HG03095 (cell line): Measurements from ENCODE around the gene CEP78.

Source experiments
- ATAC-seq: cut with Tn5 transposase; IDR thresholded peaks from one replicate; pipeline ENCODE4 v1.9.1; 2021; ENCODE audit warnings: moderate library complexity; ENCODE audit not compliant: unreplicated experiment

CEP78 gene

DNA sequence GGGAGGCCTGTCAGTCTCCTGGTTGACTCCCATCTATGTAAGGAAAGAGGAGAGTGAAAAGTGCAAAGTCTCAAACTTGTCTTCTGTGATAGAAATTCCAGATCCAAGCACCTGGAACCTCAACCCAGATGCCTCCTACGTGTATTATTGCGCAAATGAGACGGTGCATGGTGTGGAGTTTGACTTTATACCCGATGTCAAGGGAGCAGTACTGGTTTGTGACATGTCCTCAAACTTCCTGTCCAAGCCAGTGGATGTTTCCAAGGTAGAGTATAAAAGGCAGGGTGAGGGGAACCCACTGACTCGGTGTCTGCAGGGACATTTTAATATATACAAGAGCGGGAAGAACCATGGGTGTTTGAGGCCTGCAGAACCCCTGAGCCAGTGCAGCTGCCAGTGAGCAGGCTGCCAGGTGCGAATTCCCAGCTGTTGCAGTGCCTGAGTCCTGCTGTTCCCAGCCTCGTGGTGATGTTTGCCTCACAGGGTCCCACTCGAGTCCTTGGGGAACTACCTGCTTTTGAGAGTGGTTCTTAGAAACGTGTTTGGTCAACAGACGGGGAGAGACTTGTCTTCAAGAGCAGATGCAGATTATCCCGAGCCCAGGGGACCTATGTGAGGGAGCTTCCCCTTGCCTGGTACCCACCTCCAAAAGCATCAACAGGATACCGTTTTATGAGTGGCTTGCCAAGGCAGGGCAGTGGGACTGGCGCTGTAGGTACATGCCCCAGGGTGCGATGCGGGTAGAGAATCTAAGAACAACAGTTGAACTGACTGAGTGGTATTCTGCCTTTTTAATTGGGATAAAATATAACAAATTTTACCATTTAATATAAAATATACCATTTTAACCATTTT lies 70.6 kb downstream of the CEP78 start:
- ATAC-seq, result no peak

DNA sequence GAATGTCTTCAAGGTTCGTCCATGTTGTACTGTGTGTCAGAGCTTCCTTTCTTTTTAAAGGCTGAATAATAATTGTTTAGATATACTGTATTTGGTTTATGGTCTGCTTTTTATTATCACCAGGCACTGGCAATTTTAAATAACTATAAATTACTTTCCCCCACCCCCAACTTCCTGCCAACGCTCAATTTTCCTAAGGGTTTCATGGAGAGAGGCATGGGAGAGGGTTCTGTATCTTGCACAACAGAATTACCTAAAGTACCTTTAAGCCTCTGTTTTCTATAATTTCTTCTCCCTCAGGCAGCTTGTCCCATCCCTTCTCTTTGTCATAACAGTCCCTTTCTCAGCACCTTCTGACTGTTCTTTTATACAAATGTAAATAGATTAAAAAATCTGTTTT lies 71.5 kb downstream of the CEP78 start:
- ATAC-seq, result no peak

DNA sequence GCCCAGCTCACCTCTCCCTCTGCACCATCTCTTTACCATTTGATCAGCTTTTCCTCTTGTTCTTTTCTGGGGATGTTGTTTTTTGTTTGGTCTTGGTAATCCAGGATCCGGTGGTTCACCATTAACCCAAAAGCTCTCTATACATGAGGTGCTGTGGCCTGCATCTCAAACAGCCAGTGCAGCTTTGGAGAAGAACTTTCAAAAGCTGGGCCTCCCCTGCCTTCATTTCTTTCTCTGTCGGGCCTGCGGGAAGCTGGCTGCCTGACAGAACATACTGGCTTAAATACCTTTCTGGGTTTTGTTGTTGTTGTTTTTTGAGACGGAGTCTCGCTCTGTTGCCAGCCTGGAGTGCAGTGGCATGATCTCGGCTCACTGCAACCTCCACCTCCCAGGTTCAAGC lies 73.2 kb downstream of the CEP78 start:
- no peak for ATAC-seq

DNA sequence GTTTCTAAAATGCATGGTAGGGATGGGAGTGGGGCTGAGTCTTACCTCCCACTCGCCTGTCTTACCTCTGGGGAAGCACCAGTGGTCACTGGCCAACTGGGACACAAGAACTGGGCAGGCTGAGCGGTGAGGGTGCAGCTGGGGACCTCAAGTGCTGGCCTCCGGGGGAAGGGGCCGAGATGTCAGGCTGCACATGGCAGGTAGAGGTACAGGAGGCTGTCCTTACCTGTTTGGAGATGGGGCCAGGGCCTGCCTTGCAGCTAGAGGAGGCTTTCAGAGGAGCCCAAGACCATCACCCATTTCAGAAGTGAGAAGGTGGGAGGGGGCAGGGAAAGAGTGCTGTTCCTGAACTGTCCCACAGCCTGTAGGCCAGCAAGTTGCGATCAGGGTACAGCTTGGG lies 75.2 kb downstream of the CEP78 start:
- no peak for ATAC-seq

DNA sequence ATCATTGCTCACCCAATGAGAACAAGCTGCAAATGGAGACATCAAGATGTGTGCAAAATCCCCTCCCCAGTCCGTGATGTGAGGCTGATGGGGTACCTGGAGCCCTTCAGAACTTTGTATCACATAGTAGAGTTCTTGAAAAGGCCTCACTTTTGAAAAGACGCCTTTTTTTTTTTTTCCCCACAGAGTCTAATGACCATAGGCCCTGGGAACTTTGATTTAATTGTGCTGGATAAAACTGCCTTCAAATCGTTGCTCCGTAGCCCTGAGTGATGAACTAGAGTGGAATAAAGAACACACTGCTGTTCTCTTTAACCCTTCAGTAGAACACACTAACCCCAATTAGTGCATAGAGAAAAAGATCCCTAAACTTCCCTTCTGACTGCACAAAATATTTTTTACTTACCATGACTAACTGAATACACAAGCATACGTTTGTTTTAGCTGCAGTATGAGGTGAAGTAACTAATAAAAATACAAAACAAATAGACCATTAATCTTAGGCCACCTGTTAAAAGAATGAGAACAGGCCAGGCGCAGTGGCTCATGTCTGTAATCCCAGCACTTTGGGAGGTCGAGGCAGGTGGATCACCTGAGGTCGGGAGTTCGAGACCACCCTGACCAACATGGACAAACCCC lies 76.1 kb downstream of the CEP78 start:
- no peak for ATAC-seq

DNA sequence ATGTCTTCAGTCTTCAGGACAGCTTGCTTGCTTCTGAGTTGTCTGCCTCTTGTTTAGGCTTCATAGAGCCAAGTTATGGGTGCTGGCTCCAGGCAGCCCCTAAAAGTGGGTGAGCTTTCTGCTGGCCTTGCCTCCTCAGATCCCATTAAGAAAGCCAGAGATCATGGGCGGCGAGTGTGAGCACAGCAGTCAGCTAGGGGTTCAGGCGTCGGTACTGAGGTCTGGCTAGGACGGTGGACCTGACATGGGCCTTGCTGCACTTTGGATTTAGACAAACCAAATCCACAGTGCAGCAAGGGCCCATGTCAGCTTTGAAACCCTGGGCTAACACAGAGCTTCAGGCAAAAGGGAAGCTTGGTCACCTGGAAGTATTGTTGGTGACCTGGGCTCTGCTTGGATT lies 78.7 kb downstream of the CEP78 start:
- no peak for ATAC-seq

DNA sequence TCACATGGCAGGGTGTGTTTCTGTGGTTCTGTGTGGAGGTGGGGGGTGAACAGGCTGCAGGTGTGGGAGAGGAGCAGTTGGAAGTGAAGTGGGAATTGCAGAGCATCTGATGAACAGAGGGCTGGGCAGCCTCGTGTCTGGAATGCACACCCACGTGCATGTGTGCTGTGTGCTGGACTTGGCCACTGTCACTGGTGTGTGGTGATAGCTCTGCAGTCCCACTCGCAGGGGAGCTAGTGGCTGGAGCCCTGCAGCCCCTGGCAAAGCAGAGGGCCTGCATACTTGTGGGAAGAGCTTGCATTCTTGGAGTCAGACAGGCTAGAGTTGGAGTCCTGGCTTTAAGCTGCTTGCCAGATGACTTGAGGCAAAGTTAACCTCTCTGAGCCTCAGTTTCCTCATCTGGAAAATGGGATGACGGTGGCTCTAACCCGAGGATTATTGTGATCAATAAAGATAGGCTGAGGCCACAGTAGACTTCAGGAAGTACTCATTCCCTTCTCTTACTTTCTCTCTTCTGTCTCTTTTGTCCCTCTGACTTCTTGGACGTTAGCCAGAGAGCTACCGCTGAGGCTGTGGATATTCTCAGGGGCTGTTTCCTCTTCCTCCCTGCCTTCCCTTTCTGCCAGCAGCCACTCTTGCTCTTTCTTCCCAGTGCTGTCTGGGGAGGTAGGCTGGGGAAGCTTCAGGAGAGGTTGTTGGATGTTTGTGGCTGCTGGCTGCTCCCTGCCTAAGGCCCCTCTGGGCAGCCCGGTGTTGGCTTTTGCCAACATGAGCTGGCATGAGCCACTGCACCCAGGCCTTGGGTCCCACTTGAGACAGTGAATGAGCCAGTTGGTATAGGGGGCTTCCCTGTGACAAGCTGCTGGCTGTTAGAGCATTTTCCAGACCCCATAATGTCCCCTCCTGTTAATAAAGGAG lies 79.3 kb downstream of the CEP78 start:
- ATAC-seq, result no peak

DNA sequence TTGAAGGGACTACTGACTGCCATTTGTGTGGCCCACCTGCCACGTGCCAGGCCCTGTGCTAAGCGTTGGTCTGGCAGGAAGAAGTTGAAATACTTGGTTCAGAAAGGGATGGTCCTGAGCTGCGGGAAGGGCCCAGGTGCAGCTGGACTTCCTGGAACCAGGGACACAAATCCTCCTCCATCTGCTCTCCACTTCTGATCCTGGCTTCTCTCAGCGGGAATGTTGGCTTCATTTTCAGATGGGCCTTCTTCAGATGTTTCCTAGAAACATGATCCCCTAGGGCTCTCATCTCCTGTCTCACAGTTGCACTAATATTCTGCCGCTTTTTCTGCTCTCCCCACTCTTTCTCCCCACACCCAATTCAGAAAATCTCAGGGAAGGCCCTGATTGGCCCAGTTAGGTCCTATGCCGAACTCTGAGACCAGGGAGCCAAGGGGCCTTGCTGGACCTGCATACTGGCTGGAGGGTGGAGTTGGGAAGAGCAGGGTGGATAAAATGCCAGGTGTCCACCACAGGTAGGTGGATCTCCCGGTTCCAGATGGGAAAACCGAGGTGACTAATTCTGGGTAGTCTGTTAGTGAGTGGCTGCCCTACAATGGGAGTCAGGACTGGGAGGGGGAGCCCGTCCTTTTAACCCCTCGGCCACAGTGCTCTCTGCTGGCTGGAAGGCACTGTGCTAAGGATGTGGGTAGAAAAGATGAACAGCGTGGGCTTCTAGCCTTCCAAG lies 80.5 kb downstream of the CEP78 start:
- ATAC-seq, result no peak

DNA sequence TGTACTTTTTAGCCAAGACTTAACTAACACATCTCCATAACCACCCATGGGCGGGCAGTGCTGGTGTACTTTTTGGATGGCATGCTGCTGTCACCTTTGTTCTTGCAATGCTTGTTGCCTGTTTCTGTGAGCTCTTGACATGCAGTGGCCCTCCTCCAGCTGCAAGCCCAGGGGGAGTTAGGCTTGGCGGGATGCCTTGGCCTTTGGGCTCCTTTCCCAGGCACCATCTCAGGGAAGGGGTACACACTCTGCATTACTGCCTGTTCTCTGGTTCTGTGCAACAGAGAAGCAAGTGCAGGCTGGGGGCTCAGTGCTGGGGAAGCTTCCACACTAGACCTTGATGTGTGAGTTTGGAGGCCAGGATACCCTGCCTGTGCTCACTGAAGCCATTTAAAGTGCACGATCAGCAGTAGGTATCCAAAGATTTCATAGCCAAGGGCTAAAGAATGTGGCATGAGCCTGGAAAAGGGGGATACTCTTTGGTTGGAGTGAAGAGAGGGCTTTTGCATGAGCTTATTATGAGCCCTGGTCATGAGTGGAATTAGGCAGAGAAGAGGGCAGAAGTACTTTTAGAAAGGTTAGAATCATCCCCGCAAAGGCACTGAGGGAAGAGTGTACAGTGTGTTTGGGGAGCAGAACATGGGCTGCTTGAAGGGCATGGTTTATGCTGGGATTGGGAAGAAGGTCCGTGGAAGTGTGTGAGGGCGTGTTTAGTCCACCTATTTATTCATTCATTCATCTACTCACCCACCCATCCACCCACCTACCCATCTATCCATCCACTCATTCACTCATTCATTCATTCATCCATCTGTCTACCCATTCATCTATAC lies 83.5 kb downstream of the CEP78 start:
- no peak for ATAC-seq

DNA sequence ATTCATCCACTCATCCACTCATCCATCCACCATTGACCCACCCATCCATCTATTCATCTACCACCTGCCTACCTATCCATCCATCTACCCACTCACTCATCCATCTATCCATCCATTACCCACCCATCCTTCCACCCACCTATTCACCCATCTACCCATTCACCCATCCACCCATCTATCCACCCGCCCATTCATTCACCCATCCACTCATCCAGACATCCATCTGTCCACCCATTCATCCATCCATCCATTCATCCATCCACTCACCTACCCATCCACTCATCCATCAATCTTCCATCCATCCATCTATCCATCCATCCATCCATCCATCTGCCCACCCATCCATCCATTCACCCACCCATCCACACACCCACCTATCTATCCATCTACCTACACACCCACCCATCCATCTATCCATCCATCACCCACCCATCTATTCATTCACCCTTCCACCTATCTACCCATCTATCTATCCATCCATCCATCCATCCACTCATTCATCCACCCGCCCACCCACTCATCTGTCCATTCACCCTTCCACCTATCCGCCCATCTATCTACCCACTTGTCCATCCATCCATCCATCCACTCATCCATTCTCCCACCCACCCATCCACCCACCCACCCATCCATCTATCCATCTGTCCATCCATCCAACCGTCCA lies 84.3 kb downstream of the CEP78 start:
- ATAC-seq, result no peak

DNA sequence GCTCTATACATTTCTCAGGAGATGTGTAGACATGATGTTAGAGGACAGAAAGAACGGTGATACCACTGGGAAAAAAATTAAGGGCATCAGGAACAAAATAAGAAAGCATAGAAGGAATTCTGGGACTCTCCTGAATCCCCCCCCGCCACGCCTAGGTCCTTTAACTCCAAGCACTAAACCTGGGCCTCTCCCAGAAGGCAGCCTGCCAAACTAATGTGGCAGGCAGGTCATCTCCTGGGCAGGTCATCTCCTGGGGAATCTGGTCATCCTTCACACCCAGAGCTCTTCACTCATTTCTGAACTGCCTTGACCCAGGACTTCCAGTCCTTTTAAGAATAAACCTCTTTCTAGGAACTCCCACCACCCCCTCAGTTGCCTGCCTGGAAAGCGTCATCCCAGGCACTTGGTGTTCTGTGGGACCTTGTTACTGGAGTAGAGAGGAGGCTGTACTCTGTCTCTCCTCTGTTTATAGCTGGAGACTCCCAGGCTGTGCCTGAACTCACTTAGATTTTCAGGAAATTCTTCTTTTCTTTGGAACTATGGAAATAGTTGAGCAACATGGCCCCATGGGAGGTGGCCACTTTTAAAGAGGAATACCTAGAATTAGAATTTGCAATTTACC lies 85.1 kb downstream of the CEP78 start:
- ATAC-seq, result no peak

DNA sequence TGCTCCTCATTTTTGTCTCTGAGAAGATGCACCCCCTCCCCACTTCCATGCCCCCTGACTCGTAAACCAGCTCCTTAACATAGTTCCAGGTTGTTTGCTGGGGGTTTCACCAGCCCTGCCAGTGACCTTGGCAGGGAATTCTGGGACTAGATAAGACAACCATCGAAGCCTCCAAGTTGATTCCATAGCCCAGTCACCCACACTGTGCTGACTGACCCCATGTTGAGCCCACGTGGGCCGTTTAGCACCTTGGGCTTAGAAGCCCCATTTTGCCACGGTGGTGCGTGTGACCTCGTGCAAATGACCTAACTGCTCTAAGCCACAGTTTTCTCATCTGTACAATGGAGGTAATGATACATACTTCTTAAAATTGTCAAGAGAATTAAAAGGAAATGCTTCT lies 85.6 kb downstream of the CEP78 start:
- ATAC-seq, result no peak

DNA sequence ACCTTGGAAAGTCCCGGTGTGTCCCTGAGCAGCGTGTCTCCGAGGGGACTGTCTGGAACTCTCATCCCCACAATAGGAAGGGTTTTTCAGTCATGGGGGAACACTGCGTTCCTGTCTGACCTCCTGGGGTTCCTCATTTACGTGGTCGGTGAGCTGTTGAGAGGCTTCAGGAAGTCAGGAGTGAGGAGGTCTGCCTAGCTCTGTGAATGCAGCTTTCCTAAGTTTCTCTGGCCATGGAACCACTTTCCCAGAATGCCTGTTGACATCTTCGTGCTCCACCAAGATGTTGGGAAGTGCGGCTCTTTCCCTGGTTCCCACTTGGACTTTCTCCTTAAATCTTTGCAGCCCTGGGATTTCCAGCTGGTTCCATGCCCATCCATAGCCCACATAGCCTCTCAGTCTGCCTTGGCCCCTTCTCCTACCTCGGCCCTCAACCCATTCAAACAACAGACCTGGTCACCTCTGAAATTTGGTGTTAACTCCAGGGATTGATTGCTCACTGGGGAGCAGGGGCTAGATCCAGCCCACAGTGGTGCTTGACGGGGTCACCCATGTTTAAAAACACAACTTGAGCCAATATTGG lies 88.3 kb downstream of the CEP78 start:
- no peak for ATAC-seq

DNA sequence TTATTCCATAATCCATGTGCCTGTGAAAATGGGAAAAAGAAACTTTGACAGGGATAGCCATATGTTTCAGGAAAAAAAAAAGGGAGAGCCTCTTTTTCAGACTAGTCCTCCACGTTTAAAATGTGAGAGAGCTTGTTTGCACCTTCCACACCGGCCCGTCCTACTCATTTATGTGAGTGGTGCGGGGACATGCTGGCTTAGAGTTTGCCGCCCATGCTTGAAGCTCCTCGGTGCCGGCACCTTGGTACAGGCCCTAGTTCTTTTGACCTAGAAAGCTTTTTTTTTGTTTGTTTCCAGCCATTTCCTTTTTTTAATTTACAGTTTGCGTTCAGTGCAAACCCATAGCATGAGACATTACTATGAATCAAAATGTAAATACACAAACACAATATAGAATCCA lies 88.8 kb downstream of the CEP78 start:
- no peak for ATAC-seq

DNA sequence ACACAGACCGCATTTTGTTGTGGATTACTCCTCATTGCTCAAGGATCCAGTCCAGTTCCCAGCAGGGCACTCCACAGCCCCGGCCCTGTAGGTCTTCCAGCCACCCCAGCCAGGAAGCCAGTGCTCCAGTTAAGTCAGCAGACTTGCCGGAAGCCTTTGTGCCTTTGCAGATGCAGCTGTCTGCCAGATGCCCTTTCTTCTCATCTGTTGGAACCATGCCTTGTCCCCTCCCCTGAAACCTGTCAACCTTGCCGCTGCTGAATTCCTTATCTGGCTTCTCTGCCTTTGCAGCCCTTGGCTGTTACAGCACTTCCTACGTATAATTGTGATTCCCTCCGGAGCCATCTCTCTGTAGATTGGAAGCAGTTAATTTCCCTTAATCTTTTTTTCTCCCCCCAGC lies 89.5 kb downstream of the CEP78 start:
- no peak for ATAC-seq

DNA sequence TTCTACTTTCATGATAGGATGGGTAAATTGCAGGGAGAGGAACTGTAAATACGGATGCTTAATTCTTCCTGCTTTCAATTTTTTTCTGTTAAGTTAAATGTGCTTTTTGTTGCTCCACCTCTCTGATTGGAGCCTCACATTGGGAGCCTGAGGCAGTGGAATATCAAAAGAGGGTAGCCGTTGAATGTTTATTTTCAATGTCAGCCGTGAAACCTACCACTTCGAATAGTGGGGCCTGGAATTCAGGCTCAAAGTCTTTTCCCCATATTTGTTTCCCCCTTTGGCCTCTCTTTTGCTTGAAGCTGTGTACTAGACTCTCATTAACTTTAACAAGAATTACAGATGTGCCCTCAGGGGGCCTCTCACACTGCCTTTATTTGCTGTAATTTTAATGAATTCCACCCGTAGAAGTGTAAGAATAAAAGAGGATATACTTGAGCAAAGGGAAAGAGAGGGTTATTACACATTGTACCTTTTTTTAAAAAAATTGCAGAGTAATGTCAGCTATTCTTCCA lies 90.0 kb downstream of the CEP78 start:
- no peak for ATAC-seq

DNA sequence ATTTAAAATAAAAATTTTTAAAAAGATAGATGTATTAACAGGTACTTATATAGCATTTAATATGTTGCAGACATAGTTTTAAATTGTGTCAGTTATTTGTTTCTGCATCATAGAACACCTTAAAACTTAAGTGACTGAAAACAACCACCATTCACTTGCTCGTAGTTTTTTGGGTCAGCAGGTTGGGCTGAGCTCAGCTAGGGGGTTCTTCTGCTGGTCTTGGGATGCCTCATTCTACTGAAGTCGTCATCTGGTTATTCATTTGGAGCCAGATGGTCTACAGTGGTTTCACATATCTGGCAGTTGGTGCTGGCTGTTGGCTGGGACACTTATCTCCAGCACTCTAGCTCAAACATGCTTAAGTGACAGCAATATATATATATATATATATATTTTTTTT lies 90.7 kb downstream of the CEP78 start:
- ATAC-seq, result no peak
